Chondrocyte (in vitro differentiated cells): ENCODE results near the gene RMND1. TPM values are rescaled to one million over a fixed set of nuclear protein-coding genes. Genes with fewer than 3 reads are reported as not detected.
A peak's percentile ranks its signal among the peaks of the same experiment; 100 is the strongest.

ENCODE experiments used
- DNase-seq: peaks from one replicate; pipeline ENCODE4 v3.0.0; 2021; ENCODE audit warnings: mixed read lengths, low spot score
- H3K27ac Mint-ChIP-seq: one replicate; pipeline ENCODE4 v1.8.0; 2021; ENCODE audit warnings: mild to moderate bottlenecking, moderate library complexity, mixed read lengths; ENCODE audit not compliant: unreplicated experiment
- H3K27me3 Mint-ChIP-seq: 2 replicates; pipeline ENCODE4 v1.8.0; 2021; ENCODE audit warnings: low read depth, mixed read lengths
- H3K36me3 Mint-ChIP-seq: 2 replicates; pipeline ENCODE4 v1.8.0; 2021; ENCODE audit warnings: low read depth, mixed read lengths
- H3K4me1 Mint-ChIP-seq: 2 replicates; pipeline ENCODE4 v1.8.0; 2021; ENCODE audit warnings: low read depth, mild to moderate bottlenecking, mixed read lengths
- H3K4me3 Mint-ChIP-seq: one replicate; pipeline ENCODE4 v1.8.0; 2021; ENCODE audit warnings: mild to moderate bottlenecking, moderate library complexity, mixed read lengths; ENCODE audit not compliant: unreplicated experiment
- H3K9me3 Mint-ChIP-seq: 2 replicates; pipeline ENCODE4 v1.8.0; 2021; ENCODE audit warnings: low read depth, mixed read lengths
- CTCF ChIP-seq: fragments of 200-600 bp; sonication (generic); IDR thresholded peaks from 2 replicates; pipeline ENCODE4 v1.5.0; 2021; ENCODE audit warnings: antibody characterized with exemption, mild to moderate bottlenecking, moderate library complexity
- total RNA-seq: library from RNA; stranded (reverse); gene quantifications from 3 replicates; pipeline ENCODE4 v1.2.1, GENCODE V29; 2021

Gene RMND1
- total RNA-seq, 1 donor from 2014 or later: 42.5 TPM

GRCh38 chr6:151440498-151440897 is 11.4 kb downstream of the RMND1 start:
- peaks cover 75% of the 10 kb centered on the region for H3K4me1 Mint-ChIP-seq
- no peaks in the 10 kb centered on the region for H3K27me3 Mint-ChIP-seq
- H3K4me3 Mint-ChIP-seq: peak overlapping the region; percentile 40
- H3K27ac Mint-ChIP-seq: peak overlapping the region; percentile 81
- DNase-seq: no peak
- H3K9me3 Mint-ChIP-seq: no peaks in the 10 kb centered on the region
- no peak for TF ChIP-seq CTCF
- H3K36me3 Mint-ChIP-seq: peaks cover 4% of the 10 kb centered on the region

DNA sequence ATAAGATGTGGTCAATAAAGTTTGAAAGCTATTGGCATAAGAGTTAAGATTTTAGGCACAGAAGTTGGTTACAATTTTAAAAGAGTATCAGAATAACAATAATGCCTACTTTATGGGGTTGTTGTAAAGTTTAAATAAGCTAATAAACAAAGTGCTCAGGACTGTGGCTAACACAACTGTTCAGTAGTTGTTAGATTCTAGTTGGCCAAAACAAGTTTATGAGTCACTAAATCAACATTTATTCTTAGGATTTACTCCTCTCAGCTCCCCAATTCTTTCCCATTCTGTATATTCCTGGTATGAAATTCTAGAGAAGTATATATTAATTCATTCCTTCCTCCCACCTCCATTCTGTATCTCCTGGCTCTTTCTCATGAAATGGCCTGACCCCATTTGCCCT is 14.5 kb downstream of the RMND1 start:
- Mint-ChIP-seq H3K27ac (peak overlapping the region; percentile 92), H3K4me1 (peaks cover 63% of the 10 kb centered on the region), H3K4me3 (peak overlapping the region; percentile 19), H3K27me3 (no peaks in the 10 kb centered on the region), H3K9me3 (no peaks in the 10 kb centered on the region), H3K36me3 (peaks cover 5% of the 10 kb centered on the region)
- TF ChIP-seq CTCF: no peak
- DNase-seq: no peak

- Mint-ChIP-seq H3K4me1 (peaks cover 61% of the 10 kb centered on the region), H3K27ac (peak overlapping the region; percentile 92)
Measured at GRCh38 chr6:151436802-151437201, 15.1 kb downstream of the RMND1 start.

DNA sequence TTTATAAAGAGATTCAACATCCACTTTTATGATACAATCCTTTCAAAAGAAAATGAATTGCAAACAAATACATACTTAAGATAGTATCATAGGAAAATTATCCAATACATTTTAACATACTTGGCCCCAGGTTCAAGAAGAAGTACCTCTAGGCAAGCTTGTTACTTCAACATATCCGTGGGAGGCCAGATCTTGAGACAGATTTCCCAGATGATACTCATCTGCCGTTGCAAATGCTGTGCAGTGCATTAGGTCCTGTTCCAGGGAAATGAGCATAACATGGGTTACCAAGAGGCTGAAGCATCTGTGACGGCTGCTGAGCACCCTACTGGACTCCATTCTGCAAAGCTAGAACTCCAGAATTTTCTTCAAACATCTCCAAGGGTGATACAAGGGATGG is 15.6 kb downstream of the RMND1 start:
- DNase-seq: no peak
- H3K4me1 Mint-ChIP-seq: peaks cover 57% of the 10 kb centered on the region
- H3K27me3 Mint-ChIP-seq: no peaks in the 10 kb centered on the region
- H3K4me3 Mint-ChIP-seq: peak overlapping the region; percentile 65
- no peaks in the 10 kb centered on the region for H3K9me3 Mint-ChIP-seq
- no peak for TF ChIP-seq CTCF
- peaks cover 5% of the 10 kb centered on the region for H3K36me3 Mint-ChIP-seq
- H3K27ac Mint-ChIP-seq: peak overlapping the region; percentile 92

More at GRCh38 chr6:151436802-151437201, 15.1 kb downstream of the RMND1 start:
- DNase-seq: no peak
- Mint-ChIP-seq H3K4me3 (peak overlapping the region; percentile 65), H3K9me3 (no peaks in the 10 kb centered on the region), H3K36me3 (peaks cover 6% of the 10 kb centered on the region), H3K27me3 (no peaks in the 10 kb centered on the region)
- no peak for TF ChIP-seq CTCF

GRCh38 chr6:151434369-151434768 is 17.6 kb downstream of the RMND1 start:
- TF ChIP-seq CTCF: no peak
- H3K36me3 Mint-ChIP-seq: peaks cover 16% of the 10 kb centered on the region
- peak overlapping the region; percentile 77 for H3K27ac Mint-ChIP-seq

More at GRCh38 chr6:151434369-151434768, 17.6 kb downstream of the RMND1 start:
- Mint-ChIP-seq H3K4me1 (peaks cover 46% of the 10 kb centered on the region), H3K9me3 (no peaks in the 10 kb centered on the region), H3K27me3 (no peaks in the 10 kb centered on the region), H3K4me3 (peak overlapping the region; percentile 61)
- DNase-seq: no peak
